Measurements from ENCODE around the gene ITSN1. TPM values are rescaled to one million over a fixed set of nuclear protein-coding genes. Genes with fewer than 3 reads are reported as not detected.

ITSN1 gene
- polyA plus RNA-seq, 1 donor from 2014 or later: 0.01 TPM

DNA sequence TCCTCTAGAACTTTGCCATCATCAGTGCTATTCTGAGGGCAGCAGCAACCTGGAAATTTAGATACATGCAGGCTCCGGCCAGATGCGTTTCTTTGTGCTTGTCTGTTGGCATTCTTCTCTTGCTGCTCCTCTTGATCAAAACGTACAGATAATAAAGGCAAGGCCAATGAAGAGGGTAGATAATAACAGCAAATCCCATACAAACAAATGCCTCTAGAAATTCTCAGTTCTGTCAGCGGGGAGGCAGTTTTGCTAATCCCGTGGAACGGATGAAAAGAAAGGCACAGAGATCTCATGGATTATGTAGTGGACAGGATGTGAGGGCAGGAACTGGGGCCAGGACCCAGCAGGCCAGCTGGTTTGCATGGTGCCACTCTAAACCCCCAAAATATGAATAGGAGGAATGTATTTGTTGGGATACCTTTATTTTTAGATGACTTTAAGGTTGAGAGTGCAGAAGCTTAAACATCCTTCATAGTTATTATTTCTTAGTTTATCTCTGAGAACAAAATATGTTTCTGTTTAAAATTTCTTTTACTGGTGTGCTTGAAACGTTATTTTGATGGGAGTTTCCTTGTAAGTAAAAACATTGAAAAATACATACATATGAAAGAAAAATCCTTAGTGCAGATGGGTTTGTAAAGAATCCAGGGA, 1.5 kb downstream of the ITSN1 start:
- H3K9me3 Mint-ChIP-seq: peaks cover 0 to 3% (median 0%) of the 10 kb centered on the region in 3 donors
- peak overlapping the region in 1 of 3 donors; percentile 70 for H3K27ac Mint-ChIP-seq
- H3K27me3 Mint-ChIP-seq: peaks cover 14% of the 10 kb centered on the region

DNA sequence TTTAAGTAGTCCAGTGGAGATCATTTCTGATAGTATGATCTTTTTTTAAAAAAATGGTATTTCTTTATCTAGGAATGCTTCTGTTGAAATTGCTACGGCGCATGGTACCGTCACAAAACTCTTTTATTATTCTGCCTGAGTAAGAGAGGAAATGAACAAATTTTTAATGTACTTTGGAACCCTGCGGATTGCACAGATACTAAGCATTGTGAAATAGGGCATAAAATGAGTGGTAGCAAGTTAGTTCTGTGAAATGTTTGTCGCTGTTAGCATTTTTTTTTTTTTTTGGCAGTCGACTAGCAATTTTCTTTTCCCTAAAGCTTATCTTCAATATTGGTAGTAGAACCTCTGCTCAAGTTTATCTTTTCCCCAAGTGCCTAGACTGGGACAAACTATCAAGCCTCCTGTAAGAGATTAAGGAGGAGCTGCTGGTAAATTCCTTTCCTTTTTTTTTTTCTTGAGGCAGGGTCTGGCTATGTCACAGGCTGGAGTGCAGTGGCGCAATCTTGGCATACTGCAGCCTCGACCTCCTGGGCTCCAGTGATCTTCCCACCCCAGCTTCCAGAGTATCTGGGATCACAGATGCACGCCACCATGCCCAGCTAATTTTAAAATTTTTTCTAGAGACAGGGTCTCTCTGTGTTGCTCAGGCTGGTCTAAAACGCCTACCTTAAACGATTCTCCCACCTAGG, 2.2 kb downstream of the ITSN1 start:
- no peaks in the 10 kb centered on the region for H3K36me3 Mint-ChIP-seq

More for the DNA sequence above, 1.5 kb downstream of the ITSN1 start:
- H3K4me3 Mint-ChIP-seq: peak overlapping the region; percentile 81 to 93 (median 92)
- H3K36me3 Mint-ChIP-seq: no peaks in the 10 kb centered on the region
- peaks cover 6 to 7% (median 6%) of the 10 kb centered on the region in 3 donors for H3K4me1 Mint-ChIP-seq

DNA sequence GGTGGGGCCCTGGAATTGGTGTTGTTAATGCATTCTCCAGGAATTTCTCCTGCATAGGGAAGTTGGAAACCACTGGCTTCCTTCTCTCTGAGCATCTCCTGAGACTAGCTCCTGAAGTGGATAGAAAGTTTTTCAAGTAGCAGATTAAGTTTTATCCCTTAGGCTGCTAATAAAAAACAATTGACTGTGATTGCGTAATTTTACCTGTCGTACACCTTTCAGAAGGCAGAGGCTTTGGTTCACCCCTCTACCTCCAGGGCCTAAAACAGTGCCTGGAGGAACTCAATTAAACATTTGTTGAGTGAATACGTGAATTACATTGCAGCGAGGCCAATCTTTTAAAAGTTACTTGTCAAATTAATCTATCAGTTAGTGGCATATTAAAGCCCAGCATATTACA, 3.4 kb downstream of the ITSN1 start:
- Mint-ChIP-seq H3K36me3 (no peaks in the 10 kb centered on the region), H3K9me3 (peaks cover 0 to 3% (median 0%) of the 10 kb centered on the region in 3 donors), H3K27ac (no peak overlapping the region), H3K27me3 (peaks cover 14% of the 10 kb centered on the region), H3K4me1 (peaks cover 6 to 7% (median 6%) of the 10 kb centered on the region in 3 donors), H3K4me3 (no peak overlapping the region)

More for the DNA sequence above, 2.2 kb downstream of the ITSN1 start:
- H3K27me3 Mint-ChIP-seq: peaks cover 14% of the 10 kb centered on the region
- peaks cover 6 to 7% (median 6%) of the 10 kb centered on the region in 3 donors for H3K4me1 Mint-ChIP-seq
- H3K9me3 Mint-ChIP-seq: peaks cover 0 to 3% (median 0%) of the 10 kb centered on the region in 3 donors
- H3K27ac Mint-ChIP-seq: no peak overlapping the region
- peak overlapping the region in 2 of 4 donors; percentile 18 to 93 for H3K4me3 Mint-ChIP-seq

DNA sequence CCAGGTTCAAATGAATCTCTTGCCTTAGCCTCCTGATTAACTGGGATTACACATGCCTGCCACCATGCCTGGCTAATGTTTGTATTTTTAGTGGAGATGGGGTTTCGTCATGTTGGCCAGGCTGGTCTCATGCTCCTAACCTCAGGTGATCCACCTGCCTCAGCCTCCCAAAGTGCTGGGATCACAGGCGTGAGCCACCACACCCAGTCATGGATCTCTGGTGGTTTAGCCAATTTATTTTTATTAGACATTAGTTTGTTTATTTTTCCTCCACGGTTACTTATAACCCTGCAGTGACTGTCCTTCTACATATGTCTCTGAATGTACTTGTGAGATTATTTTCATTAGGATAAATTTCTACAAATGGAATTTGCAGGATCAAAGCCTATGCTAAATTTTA, 5.3 kb downstream of the ITSN1 start:
- peaks cover 0 to 3% (median 0%) of the 10 kb centered on the region in 3 donors for H3K9me3 Mint-ChIP-seq
- H3K36me3 Mint-ChIP-seq: no peaks in the 10 kb centered on the region
- H3K4me1 Mint-ChIP-seq: peaks cover 0 to 6% (median 3%) of the 10 kb centered on the region in 3 donors
- H3K4me3 Mint-ChIP-seq: no peak overlapping the region
- H3K27me3 Mint-ChIP-seq: peaks cover 18% of the 10 kb centered on the region
- no peak overlapping the region for H3K27ac Mint-ChIP-seq

DNA sequence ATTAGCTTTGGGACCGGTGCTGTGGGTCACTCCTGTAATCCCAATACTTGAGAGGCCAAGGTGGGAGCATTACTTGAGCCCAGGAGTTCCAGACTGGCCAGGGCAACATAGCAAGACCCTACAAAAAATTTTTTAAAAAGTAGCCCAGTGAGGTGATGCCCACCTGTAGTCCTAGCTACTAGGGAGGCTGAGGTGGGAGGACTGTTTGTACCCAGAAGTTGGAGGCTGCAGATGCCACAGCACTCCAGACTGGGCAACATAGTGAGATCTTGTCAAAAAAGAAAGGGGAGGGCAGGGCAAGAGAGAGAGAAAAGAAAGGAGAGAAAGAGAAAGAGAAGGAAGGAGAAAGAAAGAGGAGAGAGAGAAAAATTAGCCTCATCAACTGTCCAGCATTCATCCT, 6.3 kb downstream of the ITSN1 start:
- Mint-ChIP-seq H3K27me3 (peaks cover 15% of the 10 kb centered on the region), H3K4me1 (peaks cover 0 to 2% (median 2%) of the 10 kb centered on the region in 3 donors), H3K4me3 (peak overlapping the region in 1 of 4 donors; percentile 7), H3K27ac (no peak overlapping the region), H3K9me3 (no peaks in the 10 kb centered on the region), H3K36me3 (no peaks in the 10 kb centered on the region)

DNA sequence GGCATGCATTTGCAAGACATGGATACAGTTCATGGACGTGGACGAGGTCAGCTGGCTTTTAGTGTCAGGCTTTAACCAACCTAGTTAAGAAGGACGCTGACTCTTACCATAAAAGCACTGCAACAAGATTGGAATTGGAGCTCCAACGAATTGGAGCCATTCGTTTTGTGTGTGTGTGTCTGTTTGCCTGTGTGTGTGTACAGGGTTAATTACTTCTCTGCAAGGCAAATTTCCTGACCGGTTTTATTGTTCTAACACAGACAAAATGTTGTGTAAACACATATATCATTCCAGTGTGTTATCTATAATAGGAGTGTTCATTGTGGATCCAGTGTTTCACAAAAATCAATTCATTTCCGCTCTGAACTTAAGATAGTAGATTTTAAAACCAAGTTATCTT, 7.9 kb downstream of the ITSN1 start:
- Mint-ChIP-seq H3K9me3 (no peaks in the 10 kb centered on the region), H3K4me3 (no peak overlapping the region), H3K27ac (no peak overlapping the region), H3K27me3 (peaks cover 10% of the 10 kb centered on the region), H3K36me3 (no peaks in the 10 kb centered on the region), H3K4me1 (peaks cover 0 to 1% (median 0%) of the 10 kb centered on the region in 3 donors)

DNA sequence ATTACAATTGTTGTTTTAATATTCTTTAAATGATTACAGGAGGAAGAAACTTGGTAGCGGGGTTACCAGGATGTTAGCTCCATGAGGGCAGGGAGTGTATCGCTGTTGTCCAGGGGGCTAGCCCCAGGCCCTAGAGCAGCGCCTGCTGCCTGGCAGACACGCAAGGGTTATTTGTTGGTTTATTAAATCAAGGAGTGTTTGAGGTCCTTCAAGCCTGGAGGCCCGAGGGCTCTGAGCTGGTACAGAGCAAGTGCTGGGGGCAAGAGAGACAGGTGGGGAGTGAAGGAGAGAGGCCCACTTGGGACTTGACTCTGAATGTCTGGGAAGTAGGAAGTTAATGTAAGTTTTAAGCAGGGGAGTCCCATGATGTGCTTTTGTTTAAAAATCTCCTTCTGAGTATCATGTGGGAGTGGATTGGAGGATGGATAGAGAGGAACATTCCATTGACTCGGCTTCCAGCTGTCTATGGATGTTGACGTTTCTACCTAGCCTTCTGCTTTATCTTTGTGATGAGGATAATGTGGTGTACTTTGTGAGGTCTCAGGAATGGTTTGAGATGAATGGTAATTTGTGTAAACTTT, 8.7 kb downstream of the ITSN1 start:
- no peaks in the 10 kb centered on the region for H3K9me3 Mint-ChIP-seq
- no peak overlapping the region for H3K27ac Mint-ChIP-seq
- H3K4me3 Mint-ChIP-seq: no peak overlapping the region
- peaks cover 0 to 1% (median 0%) of the 10 kb centered on the region in 3 donors for H3K4me1 Mint-ChIP-seq
- H3K36me3 Mint-ChIP-seq: no peaks in the 10 kb centered on the region
- peaks cover 10% of the 10 kb centered on the region for H3K27me3 Mint-ChIP-seq

DNA sequence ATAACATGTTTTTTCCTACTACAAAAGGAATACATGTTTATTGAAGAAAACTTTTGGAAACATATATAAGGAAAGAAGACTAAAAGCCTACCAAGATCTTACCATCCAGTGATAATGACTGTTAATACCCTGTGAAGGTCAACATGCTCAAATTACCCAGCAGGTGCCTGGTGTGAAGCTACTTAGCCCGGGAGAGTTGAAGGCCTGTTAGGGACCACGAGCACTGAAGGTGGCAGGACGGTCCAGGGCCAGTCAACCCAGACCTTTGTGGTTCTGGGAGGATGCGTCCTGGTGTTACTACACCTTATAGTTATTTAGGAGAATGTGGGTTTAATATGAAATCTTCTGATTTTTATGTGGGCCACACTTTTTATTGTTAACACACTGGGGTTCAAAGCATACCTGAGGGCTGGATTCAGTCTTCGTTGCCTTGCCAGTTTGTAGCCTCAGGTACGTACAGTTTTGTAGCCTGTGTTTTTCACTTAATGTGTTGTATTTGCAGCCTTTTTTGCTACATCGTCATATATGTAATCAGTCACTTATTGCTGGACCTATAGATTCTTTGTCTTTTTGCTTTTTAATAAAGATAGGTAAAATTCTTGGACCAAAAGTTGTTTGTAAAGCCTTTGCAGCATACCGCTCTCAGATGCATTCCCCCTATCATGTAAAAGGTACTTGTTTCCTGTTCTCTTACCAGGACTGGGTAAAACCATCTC, 9.8 kb downstream of the ITSN1 start:
- Mint-ChIP-seq H3K27me3 (peaks cover 10% of the 10 kb centered on the region), H3K36me3 (no peaks in the 10 kb centered on the region)

DNA sequence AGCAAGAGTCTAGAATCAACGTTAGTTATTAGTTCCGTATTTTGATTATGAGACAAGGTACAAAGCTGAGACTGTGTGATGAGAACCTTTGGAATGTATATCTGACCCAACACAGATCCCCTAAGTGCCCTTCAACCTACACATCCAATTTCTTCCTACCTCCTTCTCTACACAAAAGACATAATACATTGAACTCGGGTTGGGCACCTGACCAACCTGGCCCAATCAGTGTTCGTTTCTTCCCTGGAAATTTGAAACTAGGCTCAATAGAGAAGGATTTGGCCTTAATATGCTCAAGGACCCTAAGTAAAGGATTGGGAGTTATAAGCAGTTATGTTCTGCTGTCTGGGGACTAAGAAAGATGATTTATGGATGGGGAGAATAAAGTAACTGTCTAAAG, 12.1 kb downstream of the ITSN1 start:
- Mint-ChIP-seq H3K4me1 (peaks cover 0 to 1% (median 0%) of the 10 kb centered on the region in 3 donors), H3K27ac (no peak overlapping the region), H3K36me3 (no peaks in the 10 kb centered on the region), H3K9me3 (peaks cover 0 to 2% (median 0%) of the 10 kb centered on the region in 3 donors), H3K27me3 (peaks cover 19% of the 10 kb centered on the region), H3K4me3 (no peak overlapping the region)

More for the DNA sequence above, 9.8 kb downstream of the ITSN1 start:
- Mint-ChIP-seq H3K27ac (no peak overlapping the region), H3K4me3 (no peak overlapping the region), H3K9me3 (no peaks in the 10 kb centered on the region), H3K4me1 (peaks cover 0 to 1% (median 0%) of the 10 kb centered on the region in 3 donors)

DNA sequence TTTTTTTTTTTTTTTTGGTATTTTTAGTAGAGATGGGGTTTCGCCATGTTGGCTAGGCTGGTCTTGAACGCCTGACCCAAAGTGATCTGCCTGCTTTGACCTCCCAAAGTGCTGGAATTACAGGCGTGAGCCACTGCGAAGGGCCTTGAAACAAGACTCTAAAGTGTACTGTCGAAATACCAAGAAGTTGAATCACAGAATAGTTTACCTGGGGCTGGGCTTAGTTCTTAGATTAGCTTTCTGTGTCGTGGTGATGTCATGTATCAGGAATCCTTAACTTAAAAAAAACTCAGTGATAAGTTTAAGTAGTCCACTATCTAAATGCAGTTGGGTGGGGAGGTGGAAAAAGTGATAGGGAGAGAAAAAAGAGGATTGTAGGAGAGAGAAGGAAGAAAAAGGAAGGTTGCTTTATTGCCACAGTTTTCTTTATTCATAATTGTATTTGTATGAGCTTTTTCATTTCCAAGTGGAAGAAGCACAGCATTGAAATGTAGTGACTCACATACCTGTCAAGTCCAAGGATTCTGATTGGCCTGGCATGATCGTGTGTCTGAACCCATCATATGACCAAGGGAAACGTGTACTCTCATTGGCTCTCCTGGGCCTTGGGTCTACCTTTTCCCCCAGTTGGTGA, 13.4 kb downstream of the ITSN1 start:
- peaks cover 0 to 2% (median 0%) of the 10 kb centered on the region in 3 donors for H3K9me3 Mint-ChIP-seq
- H3K27ac Mint-ChIP-seq: no peak overlapping the region
- no peaks in the 10 kb centered on the region for H3K36me3 Mint-ChIP-seq
- H3K4me3 Mint-ChIP-seq: no peak overlapping the region
- peaks cover 0 to 1% (median 0%) of the 10 kb centered on the region in 3 donors for H3K4me1 Mint-ChIP-seq
- H3K27me3 Mint-ChIP-seq: peaks cover 19% of the 10 kb centered on the region

DNA sequence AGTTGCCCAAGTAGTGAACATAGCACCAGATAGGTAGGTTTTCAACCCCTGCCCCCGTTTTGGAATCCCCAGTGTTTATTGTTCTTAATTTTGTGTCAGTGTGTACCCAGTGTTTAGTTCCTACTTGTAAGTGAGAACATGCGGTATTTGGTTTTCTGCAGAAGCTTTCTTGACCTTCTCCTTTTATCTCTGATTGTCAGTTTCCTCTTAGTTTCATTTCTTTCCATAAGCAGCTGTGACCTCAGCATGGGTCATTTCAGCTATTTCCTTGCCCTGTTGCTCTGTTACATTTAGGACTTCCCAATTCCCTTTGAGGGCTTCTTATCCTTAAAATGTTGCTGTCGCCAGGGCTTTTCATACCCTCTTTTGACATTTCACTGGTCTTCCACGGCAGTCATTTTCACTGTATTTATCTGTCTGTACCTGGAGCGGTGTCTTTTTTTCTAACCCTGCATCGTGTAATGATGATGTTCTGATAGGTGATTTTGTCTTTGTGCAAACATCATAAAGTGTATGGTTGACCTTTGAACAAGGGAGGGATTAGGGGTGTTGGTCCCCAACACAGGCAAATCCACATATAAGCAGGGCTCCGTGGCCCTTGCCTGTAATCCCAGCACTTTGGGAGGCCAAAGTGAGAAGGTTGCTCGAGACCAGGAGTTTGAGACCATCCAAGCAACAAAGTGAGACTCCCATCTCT, 15.0 kb downstream of the ITSN1 start:
- Mint-ChIP-seq H3K27ac (no peak overlapping the region), H3K4me3 (peak overlapping the region in 1 of 4 donors; percentile 23), H3K4me1 (peaks cover 0 to 1% (median 0%) of the 10 kb centered on the region in 3 donors), H3K36me3 (peaks cover 3% of the 10 kb centered on the region), H3K27me3 (peaks cover 17% of the 10 kb centered on the region), H3K9me3 (peaks cover 0 to 2% (median 0%) of the 10 kb centered on the region in 3 donors)

DNA sequence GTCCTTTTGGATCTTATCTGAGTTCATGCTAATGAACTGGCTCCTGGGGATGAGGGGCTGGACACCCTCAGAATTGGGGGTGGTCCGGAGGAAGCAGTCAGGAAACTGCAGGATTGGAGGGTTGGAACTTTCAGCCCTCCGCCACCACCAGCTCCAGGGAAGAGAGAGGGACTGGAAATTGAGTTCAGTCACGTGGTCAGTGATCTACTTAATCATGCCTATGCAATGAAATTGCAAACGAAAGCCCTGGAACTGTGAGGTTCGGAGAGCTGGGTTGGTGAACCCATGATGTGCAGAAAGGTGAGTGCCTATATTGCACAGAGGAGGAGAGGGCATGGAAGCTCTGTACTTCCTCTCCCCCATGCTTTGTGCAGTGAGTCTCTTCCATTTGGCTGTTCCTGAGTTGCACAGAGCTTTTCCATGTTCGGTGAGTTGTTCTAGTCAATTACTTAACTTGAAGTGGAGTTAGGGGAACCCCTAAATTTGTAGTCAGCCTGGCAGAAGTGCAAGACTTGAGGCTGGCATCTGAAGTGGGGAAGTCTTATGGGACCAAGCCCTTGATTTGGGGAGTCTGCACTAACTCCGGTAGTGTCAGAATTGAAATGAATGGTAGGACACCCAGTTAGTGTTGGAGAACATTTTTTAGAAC, 16.7 kb downstream of the ITSN1 start:
- no peak overlapping the region for H3K4me3 Mint-ChIP-seq
- H3K27ac Mint-ChIP-seq: no peak overlapping the region
- H3K27me3 Mint-ChIP-seq: peaks cover 14% of the 10 kb centered on the region
- peaks cover 3% of the 10 kb centered on the region for H3K36me3 Mint-ChIP-seq
- peaks cover 0 to 2% (median 0%) of the 10 kb centered on the region in 3 donors for H3K9me3 Mint-ChIP-seq
- peaks cover 0 to 1% (median 0%) of the 10 kb centered on the region in 3 donors for H3K4me1 Mint-ChIP-seq

DNA sequence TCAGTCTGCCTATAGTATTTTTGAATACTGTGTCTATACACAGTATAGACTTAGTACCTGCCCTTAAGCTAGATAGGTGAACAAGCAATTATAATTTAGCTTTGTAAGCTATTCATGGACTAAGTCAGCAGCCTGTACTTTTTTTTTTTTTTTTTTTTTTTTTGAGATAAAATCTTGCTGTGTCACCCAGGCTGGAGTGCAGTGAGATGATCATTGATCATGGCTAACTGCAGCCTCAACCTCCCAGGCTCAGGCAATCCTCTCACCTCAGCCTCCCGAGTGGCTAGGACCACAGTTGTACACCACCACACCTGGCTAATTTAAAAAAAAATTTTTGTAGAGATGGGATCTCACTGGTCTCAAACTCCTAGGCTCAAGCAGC, 17.3 kb downstream of the ITSN1 start:
- Mint-ChIP-seq H3K36me3 (peaks cover 3% of the 10 kb centered on the region), H3K4me1 (no peaks in the 10 kb centered on the region), H3K27me3 (peaks cover 12% of the 10 kb centered on the region), H3K9me3 (peaks cover 0 to 2% (median 0%) of the 10 kb centered on the region in 3 donors), H3K4me3 (no peak overlapping the region), H3K27ac (no peak overlapping the region)

All from IgD-negative memory B cell (primary cell).